Fibroblast of villous mesenchyme (primary cell): ENCODE measurements around the gene MGAT5. TPM values are rescaled to one million over a fixed set of nuclear protein-coding genes. Genes with fewer than 3 reads are reported as not detected.

Experiments
- DNase-seq: peaks from one replicate; pipeline ENCODE4 v3.0.0-alpha.2; 2010; ENCODE audit warnings: low read depth
- H3K4me3 ChIP-seq: 2 replicates; pipeline ENCODE4 v1.5.1; 2011; ENCODE audit warnings: low read depth, mild to moderate bottlenecking, low read length
- CTCF ChIP-seq: IDR thresholded peaks from 2 replicates; pipeline ENCODE4 v1.5.1; 2012; ENCODE audit warnings: low read depth, mild to moderate bottlenecking, low read length; ENCODE audit not compliant: insufficient read depth
- total RNA-seq: library from RNA; depleted of rRNA; stranded (reverse); fragments of >200 nt; gene quantifications from 2 replicates; pipeline ENCODE4 v1.2.3, GENCODE V29; 2012

MGAT5 gene
- total RNA-seq, 1 donor, result 109 TPM

DNA sequence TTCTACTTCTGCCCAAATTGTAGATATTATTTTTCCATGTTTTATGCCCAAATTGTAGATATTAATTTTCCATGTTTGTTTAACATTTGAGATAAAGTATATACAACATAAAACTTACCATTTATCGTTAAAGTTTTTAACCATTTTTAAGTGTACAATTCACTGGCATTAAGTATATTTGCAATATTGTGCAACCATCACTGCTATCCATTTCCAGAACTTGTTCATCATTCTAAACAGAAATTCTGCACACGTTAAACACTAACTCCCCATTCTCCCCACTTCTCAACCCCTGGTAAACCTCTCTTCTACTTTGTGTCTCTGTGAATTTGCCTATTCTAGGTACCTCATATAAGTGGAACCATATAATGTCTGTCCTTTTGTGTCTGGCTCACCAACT lies 162.1 kb downstream of the MGAT5 start:
- no peak for DNase-seq
- H3K4me3 ChIP-seq, result no peak overlapping the region
- TF ChIP-seq CTCF, result no peak

DNA sequence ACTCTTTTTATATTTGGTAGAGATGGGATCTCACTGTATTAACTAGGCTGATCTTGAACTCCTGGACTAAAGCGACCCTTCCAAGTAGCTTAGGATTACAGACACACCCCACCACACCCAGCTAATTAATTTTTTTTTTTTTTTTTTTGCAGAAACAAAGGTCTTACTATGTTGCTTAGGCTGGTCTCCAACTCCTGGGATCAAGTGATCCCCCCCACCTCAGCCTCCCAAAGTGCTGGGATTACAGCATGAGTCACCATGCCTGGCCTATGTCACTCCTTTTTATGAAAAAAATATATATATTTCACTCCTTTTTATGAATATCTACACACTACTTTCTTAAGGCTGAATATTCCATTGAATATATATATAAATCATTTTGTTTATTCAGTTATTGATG lies 162.8 kb downstream of the MGAT5 start:
- no peak for DNase-seq
- no peak for TF ChIP-seq CTCF
- H3K4me3 ChIP-seq, result no peak overlapping the region

DNA sequence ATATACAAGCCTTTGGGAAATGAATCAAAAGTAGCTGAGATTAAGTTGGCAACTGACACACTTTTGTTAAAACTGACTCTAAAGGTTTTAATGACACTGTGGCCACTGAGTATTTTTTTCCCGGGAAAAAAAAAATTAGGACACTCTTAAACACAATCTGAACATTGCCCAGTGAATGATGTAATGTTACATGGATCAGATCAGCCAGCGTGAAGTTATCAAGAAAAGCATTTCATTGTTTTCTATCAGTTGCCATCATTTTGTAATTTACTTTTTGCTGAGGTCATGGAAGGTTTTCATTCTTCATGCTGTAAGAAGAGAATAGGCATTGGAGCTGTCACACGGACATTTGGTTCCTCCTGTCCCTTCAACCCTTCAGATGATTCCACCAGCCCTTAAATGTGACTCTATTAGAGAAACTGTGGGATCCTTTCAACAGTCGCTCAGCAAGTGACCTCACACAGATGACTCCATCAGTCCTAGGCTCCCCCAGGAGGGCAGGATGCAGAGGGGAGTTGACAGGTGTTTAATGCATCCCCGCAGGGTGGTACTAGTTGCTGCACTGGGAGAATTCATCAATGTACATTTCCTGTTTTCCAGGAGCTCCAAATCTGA lies 164.2 kb downstream of the MGAT5 start:
- H3K4me3 ChIP-seq, result no peak overlapping the region
- no peak for DNase-seq
- TF ChIP-seq CTCF, result no peak

DNA sequence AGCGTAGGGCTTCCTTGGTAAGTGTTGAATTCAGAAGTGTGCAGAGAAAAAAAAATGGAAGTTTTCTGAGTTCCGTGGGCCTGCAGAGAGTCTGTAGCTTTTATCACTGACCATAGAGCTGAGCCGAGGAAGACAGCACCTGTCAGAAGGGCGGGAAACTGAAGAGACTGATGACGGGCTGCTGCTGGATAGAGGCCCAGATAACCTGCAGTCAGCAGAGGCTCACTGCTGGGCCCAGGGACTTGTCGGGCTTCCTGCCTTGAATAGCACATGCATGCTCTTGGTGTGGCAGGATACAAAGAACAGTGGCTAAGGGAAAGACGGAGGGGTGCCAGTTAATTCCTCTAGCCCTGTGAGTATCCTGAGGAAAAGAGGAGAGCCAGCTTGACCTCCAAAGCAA lies 166.4 kb downstream of the MGAT5 start:
- DNase-seq, result no peak
- no peak for TF ChIP-seq CTCF
- no peak overlapping the region for H3K4me3 ChIP-seq

GRCh38 chr2:134420920-134421319 lies 167.0 kb downstream of the MGAT5 start:
- TF ChIP-seq CTCF, result no peak
- no peak overlapping the region for H3K4me3 ChIP-seq

GRCh38 chr2:134421556-134422328 lies 167.9 kb downstream of the MGAT5 start:
- no peak for TF ChIP-seq CTCF
- H3K4me3 ChIP-seq, result no peak overlapping the region
- DNase-seq, result no peak

More at GRCh38 chr2:134420920-134421319, 167.0 kb downstream of the MGAT5 start:
- DNase-seq, result no peak
